ENCODE measurements around the gene DGCR2.
"Not testable (repeated sequence)": the region's sequence is repeated elsewhere in the genome, so short reads cannot be mapped to it uniquely, and the experiment has no call there.

DGCR2 gene

DNA sequence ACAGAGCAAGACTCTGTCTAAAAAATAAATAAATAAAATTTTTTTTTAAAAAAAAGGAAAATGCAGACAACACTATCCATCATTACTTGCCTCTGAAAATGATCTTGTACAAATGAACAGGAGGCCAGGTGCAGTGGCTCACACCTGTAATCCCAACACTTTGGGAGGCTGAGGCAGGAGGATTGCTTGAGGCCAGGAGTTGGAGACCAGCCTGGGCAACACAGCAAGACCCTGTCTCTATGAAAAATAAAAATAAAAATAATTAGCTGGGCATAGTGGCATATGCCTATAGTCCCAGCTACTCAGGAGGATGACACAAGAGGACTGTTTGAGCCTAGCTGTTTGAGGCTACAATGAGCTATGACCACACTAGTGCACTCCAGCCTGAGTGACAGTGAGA is 49.4 kb downstream of the DGCR2 start:
- DNase-seq, result not testable (repeated sequence)

DNA sequence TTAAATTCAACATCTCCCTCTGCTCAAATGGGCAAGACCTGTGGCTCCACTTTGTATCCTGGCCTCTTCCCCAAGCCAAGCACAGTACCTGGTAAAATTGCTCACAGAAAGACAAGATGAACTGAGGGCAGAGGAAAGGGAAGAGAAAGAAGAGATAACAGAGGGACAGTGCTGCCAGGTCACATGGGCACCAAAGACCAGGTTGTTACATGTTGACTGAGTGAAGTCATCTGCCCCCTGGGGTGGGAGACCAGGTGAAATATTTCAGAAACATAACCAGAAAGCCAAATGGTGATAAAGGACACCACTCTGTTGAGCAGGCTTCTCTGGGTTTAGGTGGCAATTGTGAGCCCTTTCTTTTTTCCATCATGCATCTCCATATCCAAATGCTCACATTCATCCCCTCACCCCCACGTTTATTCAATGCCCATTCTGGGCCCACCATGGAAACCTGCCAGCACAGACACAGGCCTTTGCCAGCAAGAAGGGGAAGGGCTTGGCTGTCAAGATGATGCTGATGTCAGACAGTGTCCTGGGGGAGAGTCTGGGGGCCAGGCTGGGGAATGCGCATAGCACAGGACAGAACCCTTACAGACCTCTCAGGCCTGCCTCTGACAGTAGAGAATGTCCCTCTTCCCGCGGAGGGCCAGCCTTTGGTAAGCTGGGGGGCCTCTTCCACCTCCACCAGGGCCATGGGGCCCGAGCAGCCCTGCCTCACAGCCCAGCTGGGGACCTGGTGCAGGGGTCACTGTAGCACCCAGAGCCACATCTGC is 51.6 kb downstream of the DGCR2 start:
- DNase-seq, result no peak

GRCh38 chr22:19069451-19069850 is 52.8 kb downstream of the DGCR2 start:
- DNase-seq, result no peak

GRCh38 chr22:19068784-19069271 is 53.4 kb downstream of the DGCR2 start:
- no peak for DNase-seq

GRCh38 chr22:19067696-19068348 is 54.4 kb downstream of the DGCR2 start:
- DNase-seq, result no peak

- no peak for DNase-seq
These were observed 55.5 kb downstream of the DGCR2 start for GRCh38 chr22:19066531-19067271.

DNA sequence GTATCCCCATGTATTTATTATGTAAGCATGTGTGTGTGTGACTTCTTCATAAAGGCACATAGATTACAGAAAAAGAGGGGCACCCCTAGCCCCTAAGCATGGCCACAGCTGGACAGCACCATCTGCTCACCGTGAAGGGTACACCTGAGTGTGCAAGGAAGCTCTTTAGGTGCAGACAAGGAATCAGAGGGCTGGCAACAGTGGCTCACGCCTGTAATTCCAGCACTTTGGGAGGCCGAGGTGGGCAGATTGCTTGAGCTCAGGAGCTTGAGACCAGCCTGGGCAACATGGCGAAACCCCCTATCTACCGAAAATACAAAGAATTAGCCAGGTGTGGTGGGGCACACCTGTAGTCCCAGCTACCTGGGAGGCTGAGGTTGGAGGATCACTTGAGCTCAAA is 56.3 kb downstream of the DGCR2 start:
- DNase-seq, result no peak

DNA sequence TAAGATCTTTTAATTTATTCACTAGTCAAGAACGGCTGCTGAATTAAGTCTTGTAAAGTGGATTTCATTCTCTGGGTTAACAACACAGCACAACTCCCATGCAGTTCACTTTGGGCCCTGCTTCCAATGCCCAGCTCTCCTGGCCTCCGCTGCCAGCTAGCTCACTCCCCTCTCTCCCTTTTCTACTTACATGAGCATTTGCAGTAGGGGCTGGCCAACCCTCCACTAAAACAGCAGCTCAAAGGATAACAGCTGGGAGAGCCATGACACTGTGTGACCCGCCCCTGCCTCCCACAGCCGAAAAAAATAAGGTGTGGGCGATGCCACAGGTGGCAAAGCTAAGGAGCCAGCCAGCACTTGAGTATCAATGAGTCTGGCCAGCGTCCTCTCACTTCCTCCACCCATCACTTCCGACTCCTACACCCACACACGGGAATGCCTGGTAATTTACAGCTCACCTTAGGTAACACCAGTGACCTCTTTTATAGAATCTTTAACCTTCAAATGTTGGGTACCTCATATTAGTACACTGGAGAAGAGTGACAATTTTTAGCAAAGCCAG is 56.8 kb downstream of the DGCR2 start:
- DNase-seq, result no peak

DNA sequence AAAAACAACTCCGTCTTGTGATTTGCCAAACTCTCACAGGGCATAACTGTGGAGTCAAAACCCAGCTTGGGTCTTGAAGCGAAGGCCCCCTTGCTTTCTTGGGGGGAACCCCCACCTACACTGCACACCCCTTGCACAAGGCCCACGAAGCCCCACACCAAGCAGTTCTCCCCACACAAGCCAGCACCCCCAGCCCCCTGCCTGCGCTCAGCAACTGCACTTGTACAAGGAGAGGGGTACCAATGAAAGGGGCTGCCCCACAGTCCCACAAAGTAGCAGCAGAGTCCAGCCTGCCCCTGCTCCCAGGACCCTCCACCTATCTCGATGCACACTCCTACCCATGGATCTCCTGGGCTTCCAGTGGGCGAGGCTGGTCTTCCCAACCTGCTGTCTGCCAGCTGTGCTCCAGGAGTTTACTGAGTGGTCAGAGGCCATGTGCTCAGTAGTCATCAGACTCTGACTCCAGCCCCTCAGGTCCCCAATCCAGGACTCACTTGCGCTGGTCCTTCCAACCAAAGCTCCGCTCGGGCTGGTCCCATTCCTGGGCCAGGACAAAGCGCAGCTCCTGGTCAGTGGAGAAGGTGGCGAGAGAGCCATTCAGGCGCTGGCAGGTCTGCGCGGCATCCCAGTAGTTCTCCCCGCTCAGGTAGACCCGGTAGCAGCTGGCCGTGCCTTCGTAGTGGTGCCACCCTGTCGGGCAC is 57.7 kb downstream of the DGCR2 start:
- no peak for DNase-seq

DNA sequence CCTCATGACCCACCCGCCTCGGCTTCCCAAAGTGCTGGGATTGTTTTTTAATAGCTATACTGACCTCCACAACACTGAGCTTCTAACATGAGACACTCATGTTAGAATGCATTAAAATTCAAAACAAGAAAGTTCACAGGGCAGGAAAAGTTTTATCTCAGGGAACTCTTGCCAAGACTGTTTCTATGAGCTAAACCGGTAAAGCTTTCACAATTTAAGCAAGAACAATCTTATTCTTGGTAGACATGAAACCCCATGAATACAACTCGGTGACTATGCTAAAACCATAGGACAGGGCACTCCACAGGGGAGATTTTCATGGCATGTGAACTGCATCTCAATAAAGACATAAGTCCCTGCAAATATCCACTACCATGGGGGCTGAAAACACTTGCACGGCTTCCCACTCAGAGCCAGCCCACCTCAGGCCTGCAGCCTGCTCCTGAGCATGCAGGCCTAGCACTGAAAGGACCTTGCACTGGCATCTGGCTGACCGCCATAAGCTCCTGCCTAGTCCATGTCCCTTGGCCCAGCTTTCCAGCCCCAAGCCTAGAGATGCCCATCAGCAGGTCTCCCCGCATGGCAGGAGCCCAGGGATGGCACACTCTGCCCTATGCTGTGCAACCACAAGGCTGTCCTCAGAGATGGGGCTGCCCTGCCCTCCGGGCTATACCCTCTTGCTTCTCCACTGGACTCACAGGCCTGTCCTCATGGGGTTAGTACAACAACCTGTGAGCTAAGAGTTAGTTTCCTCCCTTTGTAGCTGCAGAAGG is 58.4 kb downstream of the DGCR2 start:
- no peak for DNase-seq

GRCh38 chr22:19062943-19063308 is 59.3 kb downstream of the DGCR2 start:
- DNase-seq, result no peak

GRCh38 chr22:19062139-19062942 is 59.9 kb downstream of the DGCR2 start:
- DNase-seq, result no peak

- peak; percentile 84 for DNase-seq
These were observed 60.6 kb downstream of the DGCR2 start for GRCh38 chr22:19061471-19062138.

DNA sequence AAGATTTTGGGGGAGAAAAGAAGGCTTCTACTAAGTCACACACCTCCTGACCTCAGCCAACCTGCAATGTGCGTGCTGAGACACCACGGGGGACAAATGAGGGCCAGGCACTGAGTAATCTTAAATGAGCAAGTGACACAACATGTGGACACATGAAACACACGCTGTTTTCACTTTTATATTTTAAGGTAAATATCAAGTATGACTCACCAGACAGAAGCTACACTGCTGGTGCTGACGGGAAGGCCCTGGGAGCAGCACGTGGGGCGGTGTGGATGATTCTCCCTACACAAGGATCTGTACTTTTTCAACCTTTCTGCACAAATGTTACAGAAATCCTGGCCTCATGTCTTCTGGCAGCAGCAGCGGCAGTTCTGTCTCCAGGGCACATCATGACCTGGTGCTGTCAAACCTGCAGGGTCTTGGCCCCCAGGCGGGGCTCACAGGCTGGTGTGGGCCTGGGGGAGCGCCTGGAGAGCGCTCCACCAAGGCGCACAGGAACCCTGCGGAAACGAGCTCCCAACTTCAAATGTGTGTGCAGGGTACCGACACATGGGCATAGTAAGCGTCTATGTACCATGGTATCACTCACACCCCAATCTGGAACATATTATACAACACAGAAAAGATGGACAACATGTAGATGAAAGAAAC is 61.7 kb downstream of the DGCR2 start:
- DNase-seq, result no peak

GRCh38 chr22:19059481-19060278 is 62.5 kb downstream of the DGCR2 start:
- no peak for DNase-seq

DNA sequence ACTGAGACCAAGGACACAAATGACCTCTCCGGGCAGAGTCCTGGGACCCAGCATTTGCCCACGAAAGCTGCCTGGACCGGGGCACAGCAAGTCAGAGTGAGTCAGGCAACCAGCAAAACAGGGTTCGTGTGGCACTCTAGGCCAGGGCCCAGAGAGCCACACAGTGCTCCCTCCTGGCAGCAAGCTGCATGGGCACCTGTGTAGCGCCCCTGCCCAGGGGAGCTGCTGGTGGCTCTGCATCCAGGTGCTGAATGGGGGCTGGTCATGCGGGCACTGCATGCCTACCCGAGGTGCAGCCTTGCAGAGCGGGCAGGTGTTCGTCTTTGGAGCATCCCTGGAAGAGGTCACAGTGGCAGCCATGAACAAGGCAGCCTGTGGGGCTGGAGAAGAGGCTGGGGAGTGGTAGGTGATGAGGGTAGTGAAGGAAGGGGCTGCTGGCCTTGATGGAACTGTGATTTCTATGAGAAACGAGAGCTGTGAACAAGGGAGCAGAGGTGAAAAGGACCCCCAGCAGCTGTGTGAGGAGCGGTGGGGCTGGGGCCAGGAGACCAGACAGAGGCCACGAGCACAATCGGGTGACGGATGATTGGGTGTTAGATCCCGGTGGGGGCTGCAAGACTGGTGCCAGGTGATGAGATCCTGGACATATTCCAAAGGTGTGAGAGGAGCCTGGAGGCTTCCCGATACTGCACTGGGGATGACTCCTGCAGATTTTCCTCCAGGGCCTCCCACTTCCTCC is 63.3 kb downstream of the DGCR2 start:
- DNase-seq, result no peak

DNA sequence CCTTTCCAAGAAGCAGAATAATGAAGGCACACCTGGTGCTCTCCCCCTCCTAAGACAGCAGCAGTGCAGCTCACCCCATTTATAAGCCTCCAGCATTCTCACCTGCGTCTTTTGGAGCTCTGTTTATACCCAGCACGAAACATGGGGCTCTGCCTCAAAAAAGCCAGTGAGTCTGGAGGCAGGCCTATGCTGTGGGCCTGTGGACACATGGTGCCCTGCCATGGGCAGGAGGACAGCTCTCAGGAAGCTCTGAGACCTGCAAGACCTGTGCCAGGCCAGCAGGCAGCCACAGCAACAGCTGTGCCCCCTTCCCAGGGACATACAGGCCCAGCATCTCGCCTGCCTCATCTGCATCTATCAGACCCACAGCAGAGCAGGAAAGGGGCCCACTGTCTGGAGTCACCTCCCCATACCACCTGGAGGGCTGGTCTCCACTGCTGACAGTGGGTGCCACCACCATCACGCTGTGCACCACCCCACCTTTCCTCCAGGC is 64.2 kb downstream of the DGCR2 start:
- DNase-seq, result no peak

GRCh38 chr22:19057539-19057938 is 64.7 kb downstream of the DGCR2 start:
- no peak for DNase-seq

All from NCI-H524 treated with DMSO at 0.1 percent for 48 hours (cell line).